B cell (primary cell): ENCODE measurements around the gene ECT2. TPM values are rescaled to one million over a fixed set of nuclear protein-coding genes. Genes with fewer than 3 reads are reported as not detected.

ENCODE experiments used
- ATAC-seq: fragments of 200-7000 bp; cut with Tn5 transposase; one replicate; pipeline ENCODE4 v1.10.0; 2021; ENCODE audit warnings: low read depth, mild to moderate bottlenecking, moderate number of reproducible peaks, moderate library complexity
- CTCF ChIA-PET: fragments of 350-600 bp; sonication (Branson Sonifier 250); formaldehyde crosslinking; loops from one replicate; lab custom pipeline; 2021; ENCODE audit warnings: antibody characterized with exemption, inconsistent platforms; lab: Charles Lee
- POLR2A ChIA-PET: fragments of 350-600 bp; sonication (Branson Sonifier 250); formaldehyde crosslinking; loops from one replicate; lab custom pipeline; 2021; ENCODE audit warnings: antibody characterized with exemption; lab: Charles Lee
- DNase-seq: peaks from one replicate; pipeline ENCODE4 v3.0.0; 2013
- H2AFZ ChIP-seq: 2 replicates; pipeline ENCODE4 v1.6.1; 2012; ENCODE audit warnings: mild to moderate bottlenecking, low read depth, low read length; ENCODE audit not compliant: insufficient read depth, poor library complexity, severe bottlenecking
- H3K27ac ChIP-seq, 2 donors: 1 replicate in 1 of 2; 2 replicates in 1 of 2; pipeline ENCODE4 v1.5.1; 2012 to 2013; ENCODE audit warnings: low read length in 2 of 2, mild to moderate bottlenecking in 2 of 2, moderate library complexity in 1 of 2
- H3K27me3 ChIP-seq, 4 experiments: fragments of 200-600 bp in 1 of 4; sonication (generic) in 1 of 4; replicated peaks in 1 of 4; 1 replicate in 2 of 4; 2 replicates in 2 of 4; pipeline versions ENCODE4 v1.6.1 to v1.7.0; 2013 to 2016; ENCODE audit warnings: low read length in 3 of 4, mild to moderate bottlenecking in 2 of 4, mixed read lengths in 1 of 4, moderate library complexity in 1 of 4; ENCODE audit not compliant: insufficient read depth in 4 of 4, control insufficient read depth in 3 of 4; ENCODE audit errors: control extremely low read depth in 1 of 4
- H3K36me3 ChIP-seq, 2 experiments: replicated peaks in 1 of 2; 1 replicate in 1 of 2; 2 replicates in 1 of 2; pipeline versions ENCODE4 v1.6.1 to v1.7.1; 2013; ENCODE audit warnings: low read length in 1 of 2; ENCODE audit not compliant: insufficient read depth in 2 of 2, control insufficient read depth in 1 of 2; ENCODE audit errors: control extremely low read depth in 1 of 2, extremely low read depth in 1 of 2
- H3K4me1 ChIP-seq, 2 donors: fragments of 200-600 bp in 1 of 2; sonication (generic) in 1 of 2; 1 replicate in 1 of 2; 2 replicates in 1 of 2; pipeline versions ENCODE4 v1.5.1 to v1.6.1; 2013 to 2017; ENCODE audit warnings: low read length in 2 of 2; ENCODE audit not compliant: control insufficient read depth in 2 of 2, insufficient read depth in 2 of 2
- H3K4me2 ChIP-seq: replicated peaks from 2 replicates; pipeline ENCODE3; 2012; ENCODE audit warnings: mild to moderate bottlenecking, low read depth, low read length; ENCODE audit not compliant: poor library complexity, severe bottlenecking
- H3K4me3 ChIP-seq, 5 experiments: fragments of 200-600 bp in 1 of 5; sonication (generic) in 1 of 5; 1 replicate in 3 of 5; 2 replicates in 2 of 5; pipeline versions ENCODE4 v1.5.1 to v1.7.0; 2011 to 2016; ENCODE audit warnings: low read length in 4 of 5, mild to moderate bottlenecking in 4 of 5, low read depth in 2 of 5, control low read depth in 1 of 5, moderate library complexity in 1 of 5; ENCODE audit not compliant: insufficient read depth in 1 of 5; ENCODE audit errors: control extremely low read depth in 1 of 5, extremely low read depth in 1 of 5
- H3K79me2 ChIP-seq: fragments of 200-600 bp; sonication (generic); one replicate; pipeline ENCODE4 v1.6.0; 2016; ENCODE audit warnings: low read length; ENCODE audit not compliant: control insufficient read depth, insufficient read depth
- H3K9ac ChIP-seq: fragments of 200-600 bp; sonication (generic); 2 replicates; pipeline ENCODE4 v1.6.1; 2017; ENCODE audit warnings: mild to moderate bottlenecking, low read length, moderate library complexity
- H3K9me3 ChIP-seq, 3 donors: one replicate each; pipeline versions ENCODE4 v1.6.1 to v1.7.1; 2013; ENCODE audit warnings: low read length in 2 of 3; ENCODE audit not compliant: control insufficient read depth in 2 of 3, insufficient read depth in 1 of 3; ENCODE audit errors: control extremely low read depth in 1 of 3
- H4K20me1 ChIP-seq: 2 replicates; pipeline ENCODE4 v1.6.0; 2012; ENCODE audit warnings: mild to moderate bottlenecking, low read length; ENCODE audit not compliant: insufficient read depth, control insufficient read depth, poor library complexity, severe bottlenecking
- H3K27ac Mint-ChIP-seq: one replicate; pipeline ENCODE4 v1.8.0; 2021; ENCODE audit warnings: mixed read lengths
- H3K27me3 Mint-ChIP-seq: one replicate; pipeline ENCODE4 v1.8.0; 2021; ENCODE audit warnings: mixed read lengths
- H3K4me1 Mint-ChIP-seq: one replicate; pipeline ENCODE4 v1.8.0; 2021; ENCODE audit warnings: mixed read lengths
- H3K4me3 Mint-ChIP-seq: one replicate; pipeline ENCODE4 v1.8.0; 2021; ENCODE audit warnings: mixed read lengths
- H3K9me3 Mint-ChIP-seq: one replicate; pipeline ENCODE4 v1.8.0; 2022; ENCODE audit warnings: mixed read lengths; ENCODE audit not compliant: insufficient read depth
- EZH2 ChIP-seq: IDR thresholded peaks from 2 replicates; pipeline ENCODE4 v1.6.1; 2012; ENCODE audit warnings: borderline replicate concordance, low read depth, mild to moderate bottlenecking, moderate library complexity, low read length; ENCODE audit not compliant: insufficient read depth, poor library complexity, severe bottlenecking
- WGBS: methylation state at CpG from one replicate; pipeline ENCODE4 v1.1.5; 2013; ENCODE audit warnings: missing lambda C conversion rate; ENCODE audit not compliant: insufficient coverage; 5-methylcytosine and 5-hydroxymethylcytosine counted together
- intact Hi-C: fragments of 100-400 bp; cut with micrococcal nuclease; formaldehyde crosslinking; loops from one replicate; pipeline ENCODE4 v1.10.0; 2022
- polyA plus RNA-seq: library from polyadenylated mRNA; depleted of rRNA; stranded (reverse); fragments of >200 nt; gene quantifications from 2 replicates; pipeline ENCODE4 v1.2.3, GENCODE V29; 2012
- total RNA-seq, 2 donors: library from RNA; stranded (reverse); fragments of 120-200 nt in 1 of 2; gene quantifications; 1 replicate in 1 of 2; 2 replicates in 1 of 2; pipeline versions ENCODE4 v1.2.3 to v1.2.4, GENCODE V29; 2013 to 2022
- TF ChIP-seq, protein P1 (sequence below): fragments of 200-600 bp; IDR thresholded peaks from one replicate; pipeline ENCODE4 v1.8.0; 2022; ENCODE audit warnings: antibody characterized with exemption, mild to moderate bottlenecking

Gene ECT2
- total and polyA plus RNA-seq, 2 donors (not counting 1 experiment from before 2014, with no cell fraction given) = 1.00 to 5.1 TPM

DNA sequence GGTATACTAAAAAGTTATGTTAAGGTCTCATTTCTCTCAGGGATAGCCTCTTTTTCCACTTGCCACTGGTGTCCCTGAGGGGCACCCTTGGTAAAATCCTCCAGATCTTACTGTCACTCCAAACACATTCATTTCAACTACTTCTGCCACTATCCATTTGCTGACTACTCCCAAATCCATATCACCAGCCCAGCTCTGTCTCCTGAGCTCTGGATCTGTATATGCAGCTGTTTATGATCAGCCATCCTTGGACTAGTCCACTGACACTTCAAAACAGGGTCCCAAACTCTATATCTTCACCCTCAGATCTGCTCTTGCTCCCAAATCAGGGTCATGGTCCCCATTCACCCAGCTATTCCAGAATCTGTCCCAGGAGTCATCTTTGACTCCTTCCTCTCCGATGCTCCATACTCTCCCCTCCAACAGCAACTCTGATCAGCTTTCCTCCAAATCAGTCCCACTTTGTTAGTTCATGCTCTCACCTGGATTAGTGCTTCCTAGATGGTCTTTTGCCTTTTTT, 49.5 kb upstream of the ECT2 start:
- H3K36me3 ChIP-seq = no peaks in the 10 kb centered on the region
- no peak for DNase-seq
- H2AFZ ChIP-seq = no peak overlapping the region
- no peaks in the 10 kb centered on the region for H3K27me3 ChIP-seq
- intact Hi-C loops = no loop called here
- ATAC-seq = no peak
- H4K20me1 ChIP-seq = peaks cover 24% of the 10 kb centered on the region
- peaks cover 28% of the 10 kb centered on the region for H3K4me1 Mint-ChIP-seq
- CTCF ChIA-PET = interaction anchor here (1.6 to 2.2 kb wide), 2 partner anchors 9 to 28 kb away, joined by 4 to 9 read pairs; partner anchors contain the start of gene NCEH1
- no peaks in the 10 kb centered on the region for H3K4me1 ChIP-seq
- TF ChIP-seq, protein P1, sequence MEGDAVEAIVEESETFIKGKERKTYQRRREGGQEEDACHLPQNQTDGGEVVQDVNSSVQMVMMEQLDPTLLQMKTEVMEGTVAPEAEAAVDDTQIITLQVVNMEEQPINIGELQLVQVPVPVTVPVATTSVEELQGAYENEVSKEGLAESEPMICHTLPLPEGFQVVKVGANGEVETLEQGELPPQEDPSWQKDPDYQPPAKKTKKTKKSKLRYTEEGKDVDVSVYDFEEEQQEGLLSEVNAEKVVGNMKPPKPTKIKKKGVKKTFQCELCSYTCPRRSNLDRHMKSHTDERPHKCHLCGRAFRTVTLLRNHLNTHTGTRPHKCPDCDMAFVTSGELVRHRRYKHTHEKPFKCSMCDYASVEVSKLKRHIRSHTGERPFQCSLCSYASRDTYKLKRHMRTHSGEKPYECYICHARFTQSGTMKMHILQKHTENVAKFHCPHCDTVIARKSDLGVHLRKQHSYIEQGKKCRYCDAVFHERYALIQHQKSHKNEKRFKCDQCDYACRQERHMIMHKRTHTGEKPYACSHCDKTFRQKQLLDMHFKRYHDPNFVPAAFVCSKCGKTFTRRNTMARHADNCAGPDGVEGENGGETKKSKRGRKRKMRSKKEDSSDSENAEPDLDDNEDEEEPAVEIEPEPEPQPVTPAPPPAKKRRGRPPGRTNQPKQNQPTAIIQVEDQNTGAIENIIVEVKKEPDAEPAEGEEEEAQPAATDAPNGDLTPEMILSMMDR = no peak
- H3K27ac ChIP-seq = no peak overlapping the region
- no peaks in the 10 kb centered on the region for H3K9me3 Mint-ChIP-seq
- no peak overlapping the region for H3K4me3 ChIP-seq
- no peak overlapping the region for H3K27ac Mint-ChIP-seq
- no peak overlapping the region for H3K4me3 Mint-ChIP-seq
- H3K9ac ChIP-seq = no peak overlapping the region
- no CpG with 5 or more reads among the region's 1 CpG for WGBS
- no peaks in the 10 kb centered on the region for H3K27me3 Mint-ChIP-seq
- H3K9me3 ChIP-seq = no peaks in the 10 kb centered on the region
- no peak overlapping the region for H3K4me2 ChIP-seq
- POLR2A ChIA-PET = no interaction called here
- H3K79me2 ChIP-seq = peaks cover 17% of the 10 kb centered on the region

DNA sequence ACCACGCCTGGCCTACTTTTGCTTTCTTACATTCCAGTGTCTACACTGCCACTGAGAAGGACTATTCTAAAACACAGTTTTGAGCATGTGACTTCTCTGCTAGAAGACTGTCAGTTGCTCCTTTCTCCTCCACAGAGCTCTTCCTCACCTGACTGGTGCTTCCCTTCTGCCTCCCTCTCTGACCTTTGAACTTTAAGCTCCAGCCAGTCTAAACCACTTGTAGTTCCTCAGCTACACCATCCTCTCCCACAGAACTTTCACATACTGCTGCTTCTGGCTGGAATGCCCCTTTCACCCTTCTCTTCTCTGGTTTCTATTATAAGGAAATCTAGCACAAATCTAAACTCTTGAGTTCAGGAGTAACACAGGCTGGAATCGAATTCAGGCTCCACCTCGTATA, 48.8 kb upstream of the ECT2 start:
- Histone ChIP-seq H3K9me3 (no peaks in the 10 kb centered on the region), H3K36me3 (no peaks in the 10 kb centered on the region), H3K79me2 (peaks cover 17% of the 10 kb centered on the region), H3K4me2 (no peak overlapping the region), H2AFZ (no peak overlapping the region), H3K27ac (no peak overlapping the region), H3K4me3 (no peak overlapping the region), H3K27me3 (no peaks in the 10 kb centered on the region), H4K20me1 (peaks cover 24% of the 10 kb centered on the region), H3K4me1 (no peaks in the 10 kb centered on the region), H3K9ac (no peak overlapping the region)
- 100% methylated on average over 3 of the region's 3 CpGs for WGBS
- CTCF ChIA-PET = interaction anchor here (2.2 kb wide), 1 partner anchor 29 kb away, joined by 9 read pairs; no protein-coding TSS in a partner anchor
- Mint-ChIP-seq H3K4me3 (no peak overlapping the region), H3K27me3 (no peaks in the 10 kb centered on the region), H3K4me1 (peaks cover 28% of the 10 kb centered on the region), H3K27ac (no peak overlapping the region), H3K9me3 (no peaks in the 10 kb centered on the region)
- intact Hi-C loops = no loop called here
- DNase-seq (no peak), ATAC-seq (no peak)
- POLR2A ChIA-PET = no interaction called here
- no peak for TF ChIP-seq EZH2
- TF ChIP-seq, protein P1 = no peak
